Activated T-cell treated with anti-CD3 and anti-CD28 coated beads for 1 hour (primary cell): Measurements from ENCODE around the gene EIF3L.
"Not testable (repeated sequence)": the region's sequence is repeated elsewhere in the genome, so short reads cannot be mapped to it uniquely, and the experiment has no call there.

ENCODE experiments used
- DNase-seq: peaks from one replicate; pipeline ENCODE4 v3.0.0-alpha.2; 2020; ENCODE audit warnings: low read depth

EIF3L gene

DNA sequence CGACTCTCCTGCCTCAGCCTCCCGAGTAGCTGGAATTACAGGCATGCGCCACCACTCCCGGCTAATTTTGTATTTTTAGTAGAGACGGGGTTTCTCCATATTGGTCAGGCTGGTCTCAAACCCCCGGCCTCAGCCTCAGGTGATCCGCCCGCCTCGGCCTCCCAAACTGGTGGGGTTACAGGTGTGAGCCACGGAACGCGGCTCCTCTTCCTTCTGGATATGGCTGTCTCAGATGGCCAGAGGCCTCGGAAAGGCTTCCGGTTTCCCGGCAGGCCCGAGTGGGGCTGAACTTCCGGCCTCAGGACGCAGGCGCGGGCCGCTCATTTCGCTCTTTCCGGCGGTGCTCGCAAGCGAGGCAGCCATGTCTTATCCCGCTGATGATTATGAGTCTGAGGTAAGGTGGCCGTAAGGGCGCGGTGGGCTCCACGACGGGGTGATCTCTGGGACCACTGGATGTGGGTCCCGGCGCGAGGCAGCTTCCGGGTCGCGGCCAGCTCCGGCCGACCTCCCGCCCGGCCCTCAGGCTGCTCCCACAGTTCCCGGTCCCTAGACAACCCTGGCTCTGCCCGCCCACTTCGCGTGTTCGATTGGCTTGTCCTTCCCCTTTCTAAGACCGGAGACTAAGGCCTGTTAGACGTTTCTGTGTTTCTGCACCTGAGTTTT is at the start of gene EIF3L:
Gene EIF3L, plus strand, starts transcription at position 331 of the 663 bp plus-strand sequence. Its CDS starts 31 bp downstream, at position 362.
- DNase-seq: peak; percentile 75

DNA sequence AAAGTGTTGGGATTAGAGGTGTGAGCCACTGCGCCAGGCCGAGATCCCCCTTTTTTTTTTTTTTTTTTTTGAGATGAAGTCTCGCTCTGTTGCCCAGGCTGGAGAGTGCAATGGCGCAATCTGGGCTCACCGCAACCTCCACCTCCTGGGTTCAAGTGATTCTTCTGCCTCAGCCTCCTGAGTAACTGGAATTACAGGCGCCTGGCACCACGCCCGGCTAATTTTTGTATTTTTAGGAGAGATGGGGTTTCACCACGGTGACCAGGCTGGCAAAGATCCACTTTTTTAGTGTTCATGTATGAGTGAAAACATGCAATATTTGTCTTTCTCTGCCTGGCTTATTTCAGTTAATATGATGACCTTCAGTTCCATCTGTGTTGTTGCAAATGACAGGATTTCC is 49.2 kb upstream of the EIF3L start:
- DNase-seq: not testable (repeated sequence)

DNA sequence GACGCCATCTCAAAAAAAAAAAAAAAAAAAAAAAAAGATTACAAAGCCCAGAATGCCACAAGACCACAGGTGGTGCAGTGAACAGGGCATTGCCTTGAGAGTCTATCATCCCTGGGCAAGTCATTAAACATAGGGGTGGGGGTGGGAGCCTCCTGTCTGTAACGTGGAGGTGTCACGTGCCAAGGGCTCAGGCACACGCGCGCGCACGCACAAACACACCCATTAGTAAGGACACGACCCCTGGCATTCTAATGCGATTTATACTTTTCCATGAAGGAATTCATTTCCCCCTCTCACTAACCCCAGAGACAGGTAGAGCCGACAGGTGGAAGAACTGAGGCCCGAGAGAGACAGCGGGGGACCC is 47.3 kb upstream of the EIF3L start:
- DNase-seq: no peak

DNA sequence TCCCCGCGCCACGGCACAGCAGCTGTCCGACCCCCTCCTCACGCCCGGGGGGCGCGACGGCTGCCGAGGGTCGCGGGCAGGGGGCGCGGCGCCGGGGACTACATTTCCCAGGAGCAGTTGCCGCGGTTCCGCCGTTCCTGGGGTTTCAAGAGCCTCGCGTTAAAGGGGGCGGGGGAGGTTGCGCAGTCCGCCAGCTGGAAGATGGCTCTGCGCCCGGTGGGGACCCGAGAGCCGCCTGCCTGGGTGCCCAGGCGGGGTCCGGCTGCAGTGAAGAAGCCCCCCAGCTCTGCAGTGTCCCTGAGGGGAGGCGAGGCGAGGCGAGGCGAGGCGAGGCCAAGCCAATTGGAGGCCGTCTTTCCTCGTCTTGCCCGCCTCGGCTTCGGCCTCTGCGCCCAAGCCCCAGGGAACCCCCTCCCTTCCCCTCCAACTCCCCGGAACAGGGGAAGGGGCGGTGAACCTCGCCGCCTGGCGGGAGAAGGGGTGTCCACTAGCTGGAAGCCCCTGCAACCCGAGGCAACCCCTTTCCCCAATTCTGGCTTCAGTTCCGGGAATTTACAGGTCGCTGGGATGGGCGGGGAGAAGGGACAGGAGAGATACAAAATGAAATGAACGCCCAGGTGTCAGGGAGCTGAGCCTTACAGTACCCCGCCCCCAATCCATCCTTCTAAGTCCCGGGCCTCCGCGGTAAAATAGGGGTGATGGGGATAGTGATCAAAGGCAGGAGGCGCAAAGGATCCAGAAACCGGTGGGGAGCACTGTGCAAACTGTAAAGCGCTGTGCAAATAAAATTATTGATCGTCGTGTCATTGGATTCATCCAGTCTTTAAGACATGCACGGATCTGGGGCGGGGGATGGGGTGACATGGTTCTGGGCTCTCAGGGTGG is 46.7 kb upstream of the EIF3L start:
- no peak for DNase-seq

DNA sequence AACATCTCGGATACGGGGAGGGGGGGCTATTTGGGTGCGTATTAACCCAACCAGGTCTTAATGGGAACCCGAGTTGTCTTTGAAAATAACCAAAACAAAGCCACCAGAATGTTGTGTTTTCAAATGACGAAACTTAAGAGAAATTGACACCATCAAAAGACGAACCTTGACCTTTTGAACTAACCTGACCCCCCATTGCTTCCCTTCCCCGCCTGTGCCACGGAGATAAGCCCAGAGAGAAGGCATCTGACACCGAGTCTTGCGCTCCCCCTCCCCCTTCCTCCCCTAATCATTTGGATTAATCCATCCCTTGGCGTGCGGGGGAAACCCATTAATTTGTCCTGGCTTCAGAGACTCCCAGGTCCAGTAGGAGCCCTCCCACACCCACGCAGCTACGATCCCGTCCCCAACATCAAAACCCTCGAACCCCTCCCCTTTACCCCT is 46.0 kb upstream of the EIF3L start:
- no peak for DNase-seq

DNA sequence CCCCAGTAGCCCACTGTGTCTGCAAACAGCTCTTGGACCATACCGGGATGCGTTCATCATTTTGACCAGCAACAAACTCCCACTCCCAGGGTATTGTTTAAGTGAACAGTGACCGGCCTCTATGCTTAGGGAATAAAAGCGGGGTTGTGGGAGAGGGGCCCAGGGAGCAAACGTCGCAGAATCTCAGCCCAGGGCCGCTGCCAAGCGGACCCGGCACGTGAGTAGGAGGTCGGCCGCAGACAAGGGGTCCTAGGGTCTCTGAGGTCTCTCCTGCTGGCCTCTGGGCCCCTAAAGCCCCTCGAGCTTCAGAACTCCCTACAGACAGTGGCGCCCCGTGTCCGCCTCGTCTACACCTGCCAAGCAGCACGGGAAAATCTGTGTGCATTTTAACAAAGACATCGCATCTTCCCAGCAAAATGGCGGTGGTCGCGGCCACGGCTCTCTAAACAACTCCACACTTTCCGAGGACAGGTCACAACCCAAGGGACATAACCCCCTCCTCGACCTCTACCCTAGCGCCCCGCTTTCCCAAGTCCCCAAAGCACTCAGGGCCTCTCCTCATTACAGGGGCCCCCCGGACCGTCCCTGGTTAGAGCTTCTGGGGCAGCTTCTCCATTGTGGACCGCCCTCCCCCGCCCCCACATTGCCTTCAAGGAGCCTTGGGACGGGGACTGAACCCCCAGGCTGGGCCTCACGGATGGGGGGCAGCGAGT is 45.4 kb upstream of the EIF3L start:
- DNase-seq: no peak

DNA sequence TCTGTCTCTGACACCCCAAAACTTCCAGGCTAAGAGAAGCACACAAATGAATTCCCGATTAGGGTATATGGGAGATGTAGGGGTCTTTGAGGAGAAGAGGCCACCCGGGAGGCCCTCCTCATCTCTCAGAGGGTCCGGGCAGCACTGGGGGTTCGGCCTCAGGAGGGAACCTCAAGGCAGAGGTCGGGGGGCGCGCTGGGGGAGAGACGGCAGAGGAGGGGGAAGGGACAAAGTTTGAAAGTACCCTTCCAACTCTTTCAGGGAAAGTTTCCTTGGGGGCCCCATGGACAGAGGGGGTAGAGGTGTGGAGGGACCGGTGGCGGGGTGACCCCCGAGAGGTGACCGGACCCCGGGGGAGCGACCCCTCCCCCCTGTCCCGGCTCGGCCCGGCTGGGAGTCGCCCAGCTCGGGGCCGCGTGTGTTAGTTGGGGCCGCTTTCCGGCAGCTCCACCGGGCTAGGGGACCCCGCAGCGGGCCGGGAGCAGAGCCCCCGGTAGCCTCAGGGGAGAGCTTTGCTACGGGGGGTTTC is 44.8 kb upstream of the EIF3L start:
- no peak for DNase-seq

DNA sequence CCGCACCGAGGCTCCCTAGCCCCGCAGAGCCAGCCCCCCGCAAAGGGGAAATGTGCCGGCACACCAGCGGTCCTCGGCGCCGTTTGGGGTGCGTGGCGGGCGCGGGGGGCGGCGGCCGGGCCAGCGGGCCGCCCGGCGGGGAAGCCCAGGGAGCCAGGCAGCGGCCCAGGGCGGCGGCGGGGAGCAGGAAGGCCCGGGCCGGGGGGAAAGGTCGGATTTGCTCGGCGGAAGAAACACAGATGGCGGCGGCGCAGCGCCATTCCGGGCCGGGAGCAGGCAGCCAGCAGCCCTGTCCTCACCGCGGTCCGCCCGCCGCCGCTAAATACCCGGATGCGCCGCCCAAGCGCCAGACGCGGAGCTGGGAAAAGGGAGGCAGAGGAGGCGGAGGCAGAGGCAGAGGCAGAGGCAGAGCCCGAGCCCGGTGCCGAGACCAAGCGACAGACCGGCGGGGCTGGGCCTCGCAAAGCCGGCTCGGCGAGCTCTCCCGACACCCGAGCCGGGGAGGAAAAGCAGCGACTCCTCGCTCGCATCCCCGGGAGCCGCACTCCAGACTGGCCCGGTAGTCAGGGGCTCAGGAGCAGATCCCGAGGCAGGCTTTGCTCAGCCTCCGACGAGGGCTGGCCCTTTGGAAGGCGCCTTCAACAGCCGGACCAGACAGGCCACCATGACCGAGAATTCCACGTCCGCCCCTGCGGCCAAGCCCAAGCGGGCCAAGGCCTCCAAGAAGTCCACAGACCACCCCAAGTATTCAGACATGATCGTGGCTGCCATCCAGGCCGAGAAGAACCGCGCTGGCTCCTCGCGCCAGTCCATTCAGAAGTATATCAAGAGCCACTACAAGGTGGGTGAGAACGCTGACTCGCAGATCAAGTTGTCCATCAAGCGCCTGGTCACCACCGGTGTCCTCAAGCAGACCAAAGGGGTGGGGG is 44.1 kb upstream of the EIF3L start:
- DNase-seq: peak; percentile 46

DNA sequence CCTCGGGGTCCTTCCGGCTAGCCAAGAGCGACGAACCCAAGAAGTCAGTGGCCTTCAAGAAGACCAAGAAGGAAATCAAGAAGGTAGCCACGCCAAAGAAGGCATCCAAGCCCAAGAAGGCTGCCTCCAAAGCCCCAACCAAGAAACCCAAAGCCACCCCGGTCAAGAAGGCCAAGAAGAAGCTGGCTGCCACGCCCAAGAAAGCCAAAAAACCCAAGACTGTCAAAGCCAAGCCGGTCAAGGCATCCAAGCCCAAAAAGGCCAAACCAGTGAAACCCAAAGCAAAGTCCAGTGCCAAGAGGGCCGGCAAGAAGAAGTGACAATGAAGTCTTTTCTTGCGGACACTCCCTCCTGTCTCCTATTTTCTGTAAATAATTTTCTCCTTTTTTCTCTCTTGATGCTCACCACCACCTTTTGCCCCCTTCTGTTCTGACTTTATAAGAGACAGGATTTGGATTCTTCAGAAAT is 43.4 kb upstream of the EIF3L start:
- DNase-seq: no peak

DNA sequence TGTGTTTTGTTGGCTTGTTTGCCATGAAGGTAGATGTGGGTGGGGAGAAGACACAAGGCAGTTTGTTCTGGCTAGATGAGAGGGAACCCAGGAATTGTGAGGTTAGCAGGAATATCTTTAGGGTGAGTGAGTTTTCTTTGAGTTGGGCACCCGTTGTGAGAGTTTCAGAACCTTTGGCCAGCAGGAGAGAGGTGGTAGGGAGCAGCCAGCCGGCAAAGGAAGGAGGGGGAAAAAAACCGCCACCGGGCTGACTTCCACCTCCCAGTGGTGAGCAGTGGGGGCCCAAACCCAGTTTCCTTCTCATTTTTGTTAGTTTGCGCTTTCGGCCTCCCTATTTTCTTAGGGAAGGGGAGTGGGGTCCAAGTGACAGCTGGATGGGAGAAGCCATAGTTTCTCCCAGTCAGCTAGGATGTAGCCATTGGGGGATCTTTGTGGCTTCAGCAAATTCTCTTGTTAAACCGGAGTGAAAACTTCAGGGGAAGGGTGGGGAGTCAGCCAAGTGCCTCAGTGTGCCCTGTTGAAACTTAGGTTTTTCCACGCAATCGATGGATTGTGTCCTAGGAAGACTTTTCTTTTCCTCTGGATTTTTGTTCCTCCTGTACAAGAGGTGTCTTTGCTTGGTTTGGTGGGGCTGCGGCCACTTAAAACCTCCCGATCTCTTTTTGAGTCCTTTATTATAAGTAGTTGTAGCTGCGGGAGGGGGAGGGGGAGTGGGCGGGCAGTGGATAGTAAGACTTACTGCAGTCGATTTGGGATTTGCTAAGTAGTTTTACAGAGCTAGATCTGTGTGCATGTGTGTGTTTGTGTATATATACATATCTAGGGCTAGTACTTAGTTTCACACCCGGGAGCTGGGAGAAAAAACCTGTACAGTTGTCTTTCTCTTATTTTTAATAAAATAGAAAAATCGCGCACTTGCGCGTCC is 42.5 kb upstream of the EIF3L start:
- no peak for DNase-seq

DNA sequence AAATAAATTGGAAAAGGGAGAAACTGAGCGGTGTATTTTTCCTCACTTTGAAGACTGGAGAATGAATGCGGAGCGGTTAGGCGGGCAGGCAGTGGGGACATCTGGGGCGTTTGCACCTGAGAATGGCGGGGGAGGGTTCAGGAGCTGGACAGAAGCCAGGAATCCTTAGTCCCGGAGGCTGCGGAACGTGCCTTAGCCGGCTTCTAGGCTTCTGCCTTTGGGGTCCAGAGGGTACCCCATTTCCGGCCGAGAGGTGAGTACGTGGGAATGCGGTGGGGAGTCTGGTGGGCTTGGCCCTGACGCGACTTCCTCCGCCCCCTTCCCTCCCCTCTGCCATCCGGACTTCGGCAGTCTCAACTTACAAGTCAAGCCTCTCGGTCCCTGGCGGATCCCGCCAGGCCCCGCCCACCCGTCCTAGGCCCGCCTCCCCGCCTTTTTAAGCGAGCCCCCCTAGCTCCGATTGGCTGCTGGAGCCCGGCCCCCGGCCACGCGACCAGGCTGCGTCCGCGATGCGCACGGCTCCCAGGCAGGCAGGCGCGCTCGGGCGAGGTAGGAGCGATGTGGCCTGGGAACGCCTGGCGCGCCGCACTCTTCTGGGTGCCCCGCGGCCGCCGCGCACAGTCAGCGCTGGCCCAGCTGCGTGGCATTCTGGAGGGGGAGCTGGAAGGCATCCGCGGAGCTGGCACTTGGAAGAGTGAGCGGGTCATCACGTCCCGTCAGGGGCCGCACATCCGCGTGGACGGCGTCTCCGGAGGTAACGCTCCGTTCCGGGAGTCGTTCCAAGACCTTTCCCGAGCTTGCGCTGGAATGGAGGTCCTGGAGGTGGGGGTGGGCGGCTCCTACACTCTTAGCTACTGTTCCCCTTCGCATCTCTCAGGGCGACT is 41.6 kb upstream of the EIF3L start, which contains the start of gene GCAT:
Gene GCAT, plus strand, starts transcription at position 525 of the 884 bp plus-strand sequence. Its CDS starts 34 bp downstream, at position 559.
- peak; percentile 77 for DNase-seq

DNA sequence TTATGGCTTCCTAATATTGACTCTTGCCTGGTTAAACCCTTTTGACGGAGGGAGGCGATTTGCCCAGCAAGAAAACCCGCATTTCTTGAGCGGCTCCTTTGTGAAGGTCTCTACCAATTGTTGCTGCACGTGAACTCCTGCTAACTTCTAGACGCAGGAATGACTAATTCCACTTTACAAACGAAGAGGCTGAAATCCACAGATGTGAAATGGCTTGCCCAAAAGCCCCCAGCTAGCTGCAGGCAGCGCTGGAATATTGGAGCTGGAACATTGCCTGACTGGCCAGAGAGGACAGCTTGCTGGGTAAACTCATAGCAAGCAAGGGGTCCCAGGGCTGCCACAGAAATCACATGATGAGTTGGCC is 40.9 kb upstream of the EIF3L start:
- DNase-seq: no peak

DNA sequence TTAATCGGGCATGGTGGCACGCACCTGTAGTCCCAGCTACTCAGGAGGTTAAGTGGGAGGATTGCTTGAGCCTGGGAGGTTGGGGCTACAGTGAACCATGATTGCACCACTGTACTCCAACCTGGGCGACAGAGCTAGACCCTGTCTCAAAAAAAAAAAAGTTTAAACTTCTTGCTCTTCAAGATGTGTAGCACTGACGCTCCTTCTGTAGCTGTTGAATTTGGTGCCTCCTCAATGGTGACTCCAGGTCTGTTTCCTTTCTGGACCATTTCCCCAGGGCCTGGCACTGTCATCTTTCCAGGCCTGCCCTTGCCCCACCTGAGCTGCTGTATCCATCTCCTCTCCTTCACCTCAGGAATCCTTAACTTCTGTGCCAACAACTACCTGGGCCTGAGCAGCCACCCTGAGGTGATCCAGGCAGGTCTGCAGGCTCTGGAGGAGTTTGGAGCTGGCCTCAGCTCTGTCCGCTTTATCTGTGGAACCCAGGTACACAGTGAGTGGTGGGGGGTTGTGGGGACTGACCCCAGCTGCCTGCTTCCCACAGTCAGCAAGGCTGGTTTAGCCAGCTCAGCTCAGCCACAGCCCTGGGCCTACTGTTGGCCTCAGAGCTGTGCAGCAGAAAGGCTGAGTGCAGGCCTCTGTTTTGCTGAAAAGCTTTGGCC is 39.4 kb upstream of the EIF3L start:
- no peak for DNase-seq

DNA sequence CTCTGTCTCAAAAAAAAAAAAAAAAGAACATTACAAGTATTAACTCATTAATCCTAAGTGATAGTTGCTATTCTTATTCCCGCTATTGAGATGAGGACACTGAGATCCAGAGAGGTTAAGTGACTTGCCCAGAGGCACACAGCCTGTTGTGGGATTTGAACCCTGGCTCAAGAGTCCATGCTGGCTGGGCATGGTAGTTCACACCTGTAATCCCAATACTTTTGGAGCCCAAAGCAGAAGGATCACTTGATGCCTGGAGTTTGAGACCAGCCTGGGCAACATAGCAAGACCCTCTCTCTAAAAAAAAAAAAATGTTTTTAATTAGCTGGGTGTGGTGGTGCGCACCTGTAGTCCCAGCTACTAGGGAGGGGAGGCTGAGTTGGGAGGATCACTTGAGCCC is 37.4 kb upstream of the EIF3L start:
- no peak for DNase-seq

DNA sequence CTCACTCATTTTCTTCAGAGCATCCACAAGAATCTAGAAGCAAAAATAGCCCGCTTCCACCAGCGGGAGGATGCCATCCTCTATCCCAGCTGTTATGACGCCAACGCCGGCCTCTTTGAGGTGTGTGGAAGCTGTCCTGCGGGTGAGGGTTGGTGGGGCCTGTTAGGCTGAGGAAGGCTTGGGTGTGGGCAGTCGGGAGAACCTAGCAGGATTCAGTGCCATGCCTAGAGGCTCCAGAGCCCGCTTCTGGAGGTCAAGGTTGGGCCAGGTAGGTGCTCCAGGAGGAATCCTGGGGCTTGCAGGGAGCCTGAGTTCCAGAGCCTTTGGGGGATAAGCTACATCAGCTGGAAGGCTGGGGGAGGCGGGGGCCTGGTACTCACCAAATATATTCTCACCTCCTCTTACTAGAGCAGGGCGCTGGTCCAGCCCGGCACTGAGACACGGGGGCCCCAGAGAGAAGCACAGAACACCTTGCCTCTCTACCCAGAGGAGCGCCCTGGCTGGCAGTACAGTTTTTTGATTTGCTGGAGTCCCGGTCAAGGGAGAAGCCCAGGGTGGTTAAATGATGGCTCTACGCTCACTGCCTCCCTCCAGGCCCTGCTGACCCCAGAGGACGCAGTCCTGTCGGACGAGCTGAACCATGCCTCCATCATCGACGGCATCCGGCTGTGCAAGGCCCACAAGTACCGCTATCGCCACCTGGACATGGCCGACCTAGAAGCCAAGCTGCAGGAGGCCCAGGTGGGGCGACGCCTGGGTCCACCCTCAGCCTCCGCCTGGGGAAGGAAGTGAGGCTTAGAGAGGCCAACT is 36.1 kb upstream of the EIF3L start:
- no peak for DNase-seq

DNA sequence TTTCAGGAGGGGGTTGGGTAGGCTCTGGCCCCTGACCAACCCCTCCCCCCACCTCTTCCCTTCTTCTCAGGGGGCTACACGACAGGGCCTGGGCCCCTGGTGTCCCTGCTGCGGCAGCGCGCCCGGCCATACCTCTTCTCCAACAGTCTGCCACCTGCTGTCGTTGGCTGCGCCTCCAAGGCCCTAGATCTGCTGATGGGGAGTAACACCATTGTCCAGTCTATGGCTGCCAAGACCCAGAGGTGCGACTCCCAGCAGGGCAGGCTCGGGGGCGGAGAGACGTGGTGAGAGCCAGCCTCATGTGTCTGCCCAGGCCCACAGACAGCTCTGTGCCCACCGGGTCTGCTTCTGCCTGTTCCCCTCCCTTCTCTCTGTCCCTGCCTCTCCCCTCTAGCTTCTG is 33.6 kb upstream of the EIF3L start:
- no peak for DNase-seq

DNA sequence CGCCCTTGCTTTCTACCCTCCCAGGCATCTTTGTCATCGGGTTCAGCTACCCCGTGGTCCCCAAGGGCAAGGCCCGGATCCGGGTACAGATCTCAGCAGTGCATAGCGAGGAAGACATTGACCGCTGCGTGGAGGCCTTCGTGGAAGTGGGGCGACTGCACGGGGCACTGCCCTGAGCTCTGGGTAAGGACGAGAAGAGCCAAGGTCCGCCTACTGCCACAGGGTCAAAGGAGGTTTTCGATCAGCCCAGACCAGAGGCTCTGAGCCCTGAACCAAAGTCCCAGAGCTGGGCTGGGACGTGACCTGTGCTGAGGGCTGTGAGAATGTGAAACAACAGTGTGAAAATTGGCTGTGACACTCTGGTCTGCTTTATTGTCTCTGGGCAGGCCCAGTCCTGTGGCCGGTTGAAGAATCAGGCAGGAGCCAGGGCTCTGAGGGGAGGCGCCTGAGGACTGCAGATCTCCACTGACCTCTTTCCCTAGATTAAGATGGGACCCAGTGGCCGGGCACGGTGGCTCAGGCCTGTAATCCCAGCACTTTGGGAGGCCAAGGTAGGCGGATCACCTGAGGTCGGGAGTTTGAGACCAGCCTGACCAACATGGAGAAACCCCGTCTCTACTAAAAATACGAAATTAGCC is 32.6 kb upstream of the EIF3L start:
- DNase-seq: no peak
